RPMI7951 (cell line): ENCODE results near the gene THRB. TPM values are rescaled to one million over a fixed set of nuclear protein-coding genes. Genes with fewer than 3 reads are reported as not detected.

ENCODE experiments used
- DNase-seq: peaks from one replicate; pipeline ENCODE4 v3.0.0-alpha.2; 2012; ENCODE audit warnings: low read depth
- total RNA-seq: library from RNA; depleted of rRNA; stranded (reverse); fragments of >200 nt; shearing (Covaris generic); gene quantifications from 2 replicates; pipeline ENCODE4 v1.2.3, GENCODE V29; 2014

Gene THRB
- total RNA-seq, 1 experiment from 2014 or later, result 0.24 TPM

DNA sequence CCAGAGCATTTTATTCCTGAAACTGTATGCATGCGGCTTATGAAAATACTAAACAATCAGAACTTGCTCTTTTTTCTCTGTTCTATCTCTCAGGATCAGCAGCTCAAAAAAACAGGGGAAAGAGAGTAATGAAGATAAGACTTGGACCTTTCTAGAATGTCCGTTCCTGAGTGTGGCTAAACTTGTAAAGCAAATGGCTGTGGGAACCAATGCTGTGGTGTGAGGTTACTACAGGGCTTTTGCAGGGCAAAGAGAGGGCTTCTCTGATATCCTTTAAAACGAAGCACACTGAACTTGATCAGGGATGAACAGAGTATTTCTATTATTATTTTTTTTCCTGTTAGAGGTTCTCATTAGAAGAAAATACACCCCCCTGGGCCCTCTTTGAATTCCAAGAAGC is 223.4 kb downstream of the THRB start:
- DNase-seq, result no peak

DNA sequence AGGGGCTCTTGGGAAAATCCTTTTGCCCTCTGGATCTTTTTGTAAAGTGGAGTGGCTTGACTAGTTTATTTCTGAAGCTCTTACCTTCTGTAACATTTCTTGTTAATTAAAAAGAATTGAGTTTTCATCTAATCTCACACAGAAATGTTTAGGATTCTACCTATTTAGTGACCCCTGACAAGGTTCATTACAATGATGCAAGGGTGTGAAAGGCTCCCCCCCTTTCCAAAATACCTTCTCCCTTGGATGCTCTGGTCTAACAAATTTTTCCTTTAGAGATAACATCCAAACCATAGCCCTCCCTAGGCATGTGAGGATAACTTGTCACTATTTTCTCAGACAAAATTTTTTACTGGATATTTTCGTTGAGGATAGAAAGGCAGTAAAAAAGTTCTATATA is 223.9 kb downstream of the THRB start:
- DNase-seq, result no peak

DNA sequence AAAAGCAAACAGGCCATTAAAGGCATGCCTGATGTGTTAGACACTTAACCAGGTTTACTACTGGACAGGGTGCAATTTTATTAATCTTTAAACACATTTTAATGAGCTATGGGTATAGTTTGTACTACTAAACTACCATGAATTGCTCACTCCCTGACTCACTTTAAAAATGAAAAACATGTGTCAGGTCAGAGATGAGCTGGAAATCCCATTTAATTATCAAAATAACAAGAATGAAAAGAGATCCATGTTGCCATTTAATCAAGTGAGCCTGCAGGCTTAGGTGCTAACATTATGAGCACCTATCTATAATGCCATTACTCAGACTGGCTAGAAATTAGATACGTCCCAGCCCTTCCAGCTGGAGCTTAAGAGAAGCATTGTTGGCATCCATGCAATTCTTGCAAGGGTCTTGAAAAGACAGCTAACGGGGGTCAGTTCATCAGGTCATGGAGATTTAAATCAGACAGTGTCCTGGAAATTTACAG is 224.4 kb downstream of the THRB start:
- no peak for DNase-seq

DNA sequence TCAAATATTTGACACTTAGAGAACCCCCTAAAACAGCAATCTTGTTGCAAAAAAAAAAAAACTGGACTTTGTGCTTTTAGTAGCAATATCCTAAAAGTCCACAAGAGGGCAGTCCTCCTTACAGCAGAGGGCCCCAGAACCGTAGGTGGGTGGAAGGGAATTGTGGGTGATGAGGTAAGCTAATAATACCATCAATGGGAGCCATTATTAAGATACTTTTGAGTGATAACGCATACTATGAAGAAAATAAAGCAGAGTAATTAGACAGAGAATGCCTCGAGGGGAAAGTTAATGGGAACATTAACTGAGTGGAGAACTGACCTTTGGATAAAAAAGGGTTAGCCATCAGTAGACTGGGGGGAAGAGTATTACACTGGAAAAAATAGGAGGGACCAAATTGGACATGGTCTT is 229.9 kb downstream of the THRB start:
- DNase-seq, result peak; percentile 44

DNA sequence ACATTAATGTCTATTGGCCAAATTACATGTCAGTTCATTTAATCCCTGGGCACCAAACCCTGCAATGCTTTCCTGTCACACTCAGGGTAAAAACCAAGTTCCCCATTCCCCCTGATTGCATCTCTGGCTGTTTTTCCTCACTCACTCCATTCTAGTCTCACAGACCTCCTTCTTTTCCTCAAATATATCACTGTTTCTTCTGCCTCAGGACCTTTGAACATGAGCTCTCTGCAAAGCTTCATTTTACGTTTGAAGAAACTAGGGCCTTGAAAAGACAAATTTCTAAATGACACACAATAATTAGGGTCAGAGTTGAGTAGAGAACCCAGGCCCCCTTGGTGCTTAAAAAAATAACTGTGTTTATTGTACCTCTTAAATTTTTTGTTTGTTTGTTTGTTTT is 230.6 kb downstream of the THRB start:
- DNase-seq, result no peak

DNA sequence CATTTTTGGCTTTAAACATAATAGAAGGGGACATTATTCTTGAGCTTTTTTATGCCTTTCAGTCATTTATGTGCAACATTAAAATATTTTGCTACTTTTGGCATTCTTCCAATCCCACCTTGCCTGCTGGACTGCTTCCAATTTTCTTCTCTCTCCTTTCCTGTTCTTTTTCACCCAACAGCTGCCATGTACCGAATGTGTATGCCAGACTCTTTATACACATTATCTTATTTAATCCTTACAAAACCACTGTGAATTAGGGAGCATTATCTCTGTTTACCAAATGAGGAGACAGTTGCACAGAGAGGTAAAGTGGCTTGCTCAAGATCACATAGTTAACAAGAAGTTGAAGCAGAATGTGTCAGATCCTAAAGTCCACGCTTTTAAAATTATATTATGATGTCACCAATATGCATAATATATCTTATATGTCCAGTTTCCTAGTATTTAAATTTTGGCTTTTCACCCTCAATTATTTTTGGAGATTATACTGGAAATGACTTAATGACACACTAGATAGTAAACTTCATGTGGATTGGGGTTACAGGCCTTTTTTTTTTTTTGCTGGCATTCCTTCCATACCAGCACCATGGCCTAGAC is 231.5 kb downstream of the THRB start:
- no peak for DNase-seq

DNA sequence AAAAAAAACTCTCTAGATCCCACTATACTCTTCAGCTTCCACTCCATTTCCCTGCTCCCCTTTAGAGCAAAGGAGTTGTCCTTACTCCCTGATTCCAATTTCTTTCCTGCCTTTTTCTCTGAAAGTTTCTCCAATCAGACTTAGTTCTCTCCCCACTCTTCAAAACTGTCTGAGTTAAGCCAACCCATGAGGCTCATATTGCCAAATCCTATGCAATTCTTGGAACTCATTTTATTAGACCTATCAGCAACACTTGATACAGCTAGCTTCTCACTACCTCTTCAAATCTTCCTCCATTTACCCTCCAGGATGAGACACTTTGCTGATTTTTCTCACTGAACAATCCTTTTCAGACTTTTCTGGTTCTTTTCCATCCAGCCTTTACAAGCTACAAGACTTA is 233.1 kb downstream of the THRB start:
- no peak for DNase-seq

DNA sequence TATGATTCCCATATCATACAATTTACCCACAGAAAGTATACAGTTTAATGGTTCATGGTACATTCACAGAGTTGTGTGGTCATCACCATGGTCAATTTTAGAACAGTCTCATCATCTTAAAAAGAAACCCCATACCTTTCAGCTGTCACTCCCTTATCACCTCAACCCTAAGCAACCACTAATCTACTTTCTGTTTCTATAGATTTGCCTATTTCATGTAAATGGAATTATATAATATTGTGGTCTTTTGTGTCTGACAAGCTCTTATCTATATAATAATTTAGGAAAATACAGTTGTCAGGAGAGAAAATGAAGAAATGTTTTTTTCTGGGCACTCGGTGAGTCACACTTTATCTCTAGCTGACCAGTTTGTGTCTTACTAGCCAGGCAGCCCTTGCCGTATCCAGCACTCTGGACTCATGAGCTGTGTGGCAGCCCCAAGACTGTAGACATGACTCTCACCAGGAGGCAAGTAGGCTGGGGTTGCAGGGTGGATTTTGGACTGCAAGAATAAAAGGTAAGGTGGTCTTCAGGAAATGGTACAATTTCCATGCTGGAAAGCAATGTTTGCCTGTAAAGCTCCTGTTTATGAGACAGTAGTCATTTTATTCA is 234.6 kb downstream of the THRB start:
- DNase-seq, result peak; percentile 51

DNA sequence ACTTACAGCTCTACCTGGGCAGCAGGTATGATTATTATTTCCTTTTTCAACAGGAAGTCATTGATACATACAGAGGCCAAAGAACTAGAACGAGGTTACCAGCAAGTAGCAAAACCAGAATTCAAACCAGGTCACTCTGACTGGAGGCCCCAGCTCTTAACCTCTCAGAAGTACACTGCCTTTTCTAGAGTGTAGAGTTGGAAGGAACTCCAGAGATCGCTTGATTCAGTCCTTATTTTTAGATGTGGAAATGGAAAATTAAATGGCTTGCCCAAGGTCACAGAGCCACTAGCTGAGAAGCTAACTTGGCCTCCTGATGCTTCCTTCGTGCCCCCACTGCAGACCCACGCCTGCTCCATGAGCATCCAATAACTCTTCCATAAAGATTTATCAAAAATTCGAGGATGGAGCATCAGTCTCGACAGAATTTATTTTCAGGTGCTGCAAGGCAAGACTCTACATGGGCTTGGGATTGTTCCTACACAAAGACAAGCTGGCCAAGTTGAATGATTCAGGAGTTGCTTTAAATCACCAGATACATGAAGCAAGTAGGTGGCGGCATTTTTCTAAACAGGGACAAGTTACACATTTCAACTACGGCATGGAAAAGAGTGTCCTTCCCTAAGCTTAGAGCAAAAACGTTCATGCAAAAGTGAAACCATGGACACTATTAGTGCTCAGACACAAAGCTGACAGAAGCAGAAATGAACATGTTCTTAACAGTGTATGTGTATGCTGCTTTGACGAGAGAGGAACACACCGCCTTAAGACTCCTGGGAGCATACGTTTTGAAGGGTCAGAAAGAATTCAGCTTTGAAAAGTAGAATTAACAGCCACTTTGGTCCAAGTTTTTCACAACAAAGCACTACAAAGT is 235.7 kb downstream of the THRB start:
- peak; percentile 9 for DNase-seq

DNA sequence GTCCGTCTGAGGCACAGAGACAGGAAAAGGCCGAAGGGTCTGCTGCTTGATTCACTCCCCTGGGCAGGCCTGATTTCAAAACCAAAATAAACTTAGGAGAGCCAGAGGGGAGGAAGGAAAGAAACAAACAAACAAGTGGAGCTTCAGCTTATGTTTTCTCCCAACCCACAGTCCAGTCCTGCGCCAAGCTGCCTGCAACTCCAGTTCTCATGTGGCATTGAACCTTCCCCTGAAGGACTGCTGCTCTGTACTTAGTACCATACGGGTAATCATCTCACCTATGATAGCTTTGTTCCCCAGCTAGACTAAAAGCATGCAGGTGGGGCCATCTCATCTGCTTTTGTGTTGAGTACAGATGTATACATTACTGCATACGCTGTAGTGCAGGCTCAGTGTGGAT is 236.4 kb downstream of the THRB start:
- no peak for DNase-seq

DNA sequence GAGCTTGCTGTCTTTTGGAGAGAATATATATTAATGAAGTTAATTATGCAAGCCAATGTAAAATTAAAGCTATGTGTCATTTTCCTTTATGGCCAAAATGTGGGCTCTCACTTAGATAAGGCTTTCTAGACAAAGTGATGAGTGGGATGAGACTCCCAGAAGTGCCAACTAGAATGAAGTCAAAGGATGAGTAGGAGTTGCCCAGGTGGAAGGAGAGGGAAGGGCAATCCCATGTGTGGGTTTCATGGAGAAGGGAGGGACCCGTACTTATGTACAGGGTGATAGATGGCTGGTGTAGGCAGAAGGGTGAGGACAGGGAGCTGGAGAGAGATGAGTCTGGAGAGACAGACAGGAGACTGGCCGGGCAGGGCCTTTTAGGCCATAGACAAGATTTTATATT is 239.2 kb downstream of the THRB start:
- DNase-seq, result no peak

DNA sequence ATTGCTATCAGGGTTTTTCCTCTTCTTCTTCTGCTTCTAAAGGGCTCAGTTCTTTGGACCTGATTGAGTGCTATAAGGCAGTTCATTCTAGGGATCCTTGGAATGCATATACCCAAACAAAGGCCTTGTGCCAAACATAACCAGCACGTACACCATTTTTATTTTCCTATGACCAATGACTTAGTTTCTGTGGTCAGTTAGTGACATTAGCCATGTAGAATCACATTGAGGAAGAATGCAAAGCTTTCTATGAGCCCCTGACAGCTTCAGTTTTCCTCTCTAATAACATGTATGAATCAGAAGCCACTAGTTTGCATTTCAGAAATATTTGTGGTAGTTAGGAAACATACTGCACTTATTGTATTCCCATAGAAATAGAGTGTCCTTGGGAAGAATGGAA is 240.0 kb downstream of the THRB start:
- DNase-seq, result peak; percentile 80

DNA sequence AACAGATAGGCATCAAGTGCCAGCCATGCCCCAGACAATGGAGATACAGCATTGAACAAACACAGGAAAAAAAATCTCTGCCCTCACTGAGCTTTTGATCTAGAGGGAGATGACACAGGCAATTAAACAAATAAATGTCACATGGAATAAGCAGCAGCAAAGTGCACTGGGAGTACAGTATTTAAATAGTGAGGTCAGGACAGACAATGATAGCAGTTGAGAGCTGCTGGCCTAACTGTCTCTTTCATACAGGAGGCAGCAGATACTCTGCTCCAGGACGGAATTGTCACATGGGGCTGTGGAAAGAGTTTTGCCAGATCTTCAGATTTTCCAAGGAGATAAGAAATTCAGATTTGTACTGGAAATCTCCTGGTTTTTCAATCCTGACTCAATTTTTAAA is 241.3 kb downstream of the THRB start:
- DNase-seq, result no peak

DNA sequence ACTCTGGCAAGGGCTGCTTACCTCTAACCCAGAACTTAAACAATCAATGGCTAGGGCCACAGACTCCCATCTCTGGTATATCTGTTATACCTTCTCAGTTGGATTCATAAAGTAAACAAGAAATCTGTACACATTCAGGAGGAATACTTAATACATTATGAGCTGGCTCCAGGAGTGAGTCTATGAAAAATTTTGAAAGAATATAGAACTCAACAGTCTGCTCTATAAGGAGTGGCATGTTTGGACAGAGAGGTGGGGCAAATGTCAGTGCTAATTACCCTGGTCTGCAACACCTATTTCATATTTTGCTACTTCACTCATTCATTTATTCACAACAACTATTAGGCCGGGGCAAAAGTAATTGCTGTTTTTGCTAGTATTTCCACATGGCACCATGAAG is 245.1 kb downstream of the THRB start:
- DNase-seq, result no peak

DNA sequence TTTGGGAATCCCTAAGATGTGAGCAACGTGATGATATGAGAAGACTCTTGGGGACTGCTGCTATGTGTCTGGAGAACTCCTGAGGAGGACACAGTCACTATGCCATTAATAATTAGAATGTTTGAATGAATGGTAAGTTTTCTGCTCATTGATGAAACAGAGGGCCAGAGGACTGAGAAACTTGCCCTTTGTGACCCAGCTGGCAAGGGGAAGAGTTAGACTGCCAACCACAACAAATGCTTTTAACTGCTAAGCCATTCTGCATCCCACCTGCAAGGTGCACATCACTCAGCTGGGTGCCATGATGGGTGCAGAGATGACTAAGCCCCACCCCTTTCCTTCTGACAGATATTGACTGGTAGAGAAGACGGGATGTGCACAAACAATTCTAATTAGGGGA is 249.6 kb downstream of the THRB start:
- no peak for DNase-seq

DNA sequence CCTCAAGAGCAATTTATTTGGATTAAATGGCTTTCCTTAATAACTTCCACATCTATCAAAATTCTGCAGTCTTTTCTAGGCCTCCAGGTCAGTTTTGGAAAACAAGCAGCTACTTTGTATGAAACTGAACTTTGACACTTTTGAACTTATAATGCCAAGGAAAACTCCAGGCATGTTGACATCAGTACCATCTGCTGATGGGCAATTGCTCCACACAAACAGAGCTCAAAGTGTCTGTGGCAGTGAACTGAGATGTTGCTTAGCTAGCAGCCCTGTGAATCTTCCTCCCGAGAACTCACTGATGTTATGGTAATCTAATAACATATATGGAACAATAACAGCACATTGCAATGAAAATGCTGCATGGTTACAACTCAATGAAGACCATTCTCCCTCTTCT is 250.2 kb downstream of the THRB start:
- DNase-seq, result no peak

DNA sequence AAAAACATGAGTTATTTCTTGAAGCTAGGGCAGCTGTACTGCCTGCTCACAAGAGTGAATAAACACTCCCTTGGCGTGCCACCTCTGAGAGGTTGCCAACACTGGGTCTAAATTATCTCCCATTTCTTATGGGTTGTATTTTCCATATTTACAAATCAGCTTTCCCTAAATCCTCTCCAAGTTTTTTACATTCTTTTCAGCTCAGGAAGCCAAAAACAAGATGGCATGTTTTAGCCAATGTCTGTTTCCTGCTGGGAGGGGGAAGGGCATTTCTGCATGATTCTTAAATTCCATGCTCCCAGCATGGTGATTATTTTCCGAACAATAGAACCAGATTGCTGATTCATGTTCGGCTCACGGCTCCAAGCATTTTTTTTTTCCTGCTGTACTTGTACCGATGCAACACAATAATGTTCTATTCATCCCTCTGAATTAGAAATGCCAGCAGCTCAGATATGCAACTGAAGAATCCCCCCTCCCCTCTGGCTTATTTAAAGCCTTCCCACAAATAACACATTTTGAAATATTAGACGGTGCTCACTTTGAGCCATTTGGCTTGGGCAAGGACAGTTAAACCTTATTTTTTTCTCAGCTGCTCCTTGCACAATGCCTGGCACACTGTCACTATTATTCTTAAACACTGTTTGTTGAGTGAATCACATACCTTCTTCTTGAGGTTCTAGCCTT is 252.5 kb downstream of the THRB start:
- peak; percentile 72 for DNase-seq

DNA sequence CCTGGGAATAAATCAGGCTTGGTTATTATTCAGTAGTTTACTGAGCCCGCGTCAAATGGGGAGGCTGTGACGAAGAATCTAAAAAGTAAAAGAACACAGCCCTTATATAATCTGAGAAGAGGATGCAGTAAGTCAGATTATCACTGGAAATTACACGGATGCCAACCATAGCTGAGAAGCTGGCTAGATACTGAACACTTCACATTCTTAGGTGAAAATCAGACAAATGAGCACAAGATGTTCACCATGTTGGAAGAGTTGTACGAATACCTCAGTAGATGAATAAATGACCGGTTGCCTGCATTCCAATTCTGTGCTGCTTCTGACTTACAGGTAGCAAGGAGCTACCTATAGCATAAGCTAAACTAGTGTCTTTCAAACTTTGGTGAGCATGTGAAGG is 254.3 kb downstream of the THRB start:
- no peak for DNase-seq

DNA sequence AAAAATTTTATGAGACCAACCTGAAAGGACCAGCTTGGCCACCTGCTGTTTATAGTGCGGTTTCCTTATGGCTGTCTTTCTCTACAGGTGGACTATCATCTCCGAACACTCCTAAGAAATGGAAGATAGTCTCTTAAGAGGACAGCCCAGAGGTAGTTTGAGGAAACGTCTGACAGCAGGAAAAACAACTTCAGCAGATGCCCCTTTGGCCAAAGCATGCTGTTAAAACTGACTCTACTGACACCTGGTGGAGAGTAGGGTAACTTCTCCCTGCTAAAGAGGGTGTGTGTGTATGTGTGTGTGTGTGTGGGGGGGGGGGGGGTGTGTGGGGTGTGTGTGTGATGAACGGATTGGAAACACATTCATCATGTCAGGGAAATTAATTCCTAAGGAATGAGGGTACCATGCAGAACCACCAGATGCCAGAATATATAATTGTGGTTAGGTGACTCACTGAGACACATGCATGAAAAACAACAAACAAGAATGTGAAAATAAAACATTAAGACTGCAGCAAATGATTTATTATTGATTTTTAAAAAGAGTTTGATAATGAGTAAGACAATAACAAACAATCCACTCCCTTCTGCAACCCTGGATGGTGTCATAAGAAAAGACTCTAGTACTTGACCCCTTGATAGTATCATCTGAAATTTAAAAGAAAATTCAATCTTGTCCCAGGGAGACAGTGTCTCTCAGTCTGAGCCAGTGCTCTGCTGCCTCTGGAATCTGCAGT is 256.5 kb downstream of the THRB start:
- DNase-seq, result peak; percentile 89

DNA sequence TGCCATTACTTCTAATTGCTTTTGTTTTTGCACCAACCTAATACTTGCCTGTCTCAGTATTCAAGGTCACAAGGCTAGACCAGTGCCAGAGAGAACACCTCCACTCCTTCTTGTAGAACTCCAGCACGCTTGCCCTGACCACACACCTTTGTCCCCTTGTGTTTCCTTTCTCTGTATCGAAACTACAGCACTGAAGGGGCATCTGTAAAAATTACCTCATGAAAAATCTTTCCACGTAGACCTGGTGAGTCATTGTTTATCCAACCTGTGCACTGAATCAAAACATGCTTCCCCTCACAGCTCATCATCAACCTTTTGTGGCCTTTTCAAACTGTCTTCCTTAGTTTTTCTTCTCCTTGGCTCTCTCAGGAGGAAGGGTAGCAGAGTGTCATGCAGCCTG is 259.5 kb downstream of the THRB start:
- DNase-seq, result peak; percentile 23

DNA sequence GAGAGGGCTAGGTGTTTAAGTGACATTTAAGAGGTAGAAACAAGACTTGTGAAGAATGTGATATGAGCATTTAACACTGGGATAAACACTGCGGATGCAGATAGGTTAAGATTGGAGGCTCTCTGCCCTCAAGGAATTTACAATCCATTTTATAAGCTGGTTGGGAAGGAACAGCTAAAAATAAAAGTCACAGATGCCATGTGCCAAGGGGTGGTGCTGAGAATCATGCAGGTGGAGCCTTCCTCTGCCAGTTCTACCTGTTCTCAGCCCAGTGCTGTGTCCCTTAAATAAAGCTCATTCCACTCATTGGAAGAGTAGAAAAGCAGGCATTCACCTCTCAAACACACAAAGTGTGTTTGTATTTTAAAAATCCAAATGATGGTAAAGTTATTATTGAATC is 261.9 kb downstream of the THRB start:
- no peak for DNase-seq
